A673 (cell line): Measurements from ENCODE around the gene CDC42EP5. TPM values are rescaled to one million over a fixed set of nuclear protein-coding genes. Genes with fewer than 3 reads are reported as not detected.

Experiments
- BruUV-seq: library from RNA; stranded (reverse); fragments of 400-500 nt; replicated peaks from 2 replicates; lab custom pipeline; 2021; lab: Mats Ljungman, UMichigan
- CTCF ChIA-PET: fragments of 300-600 bp; sonication (Branson Sonifier 250); formaldehyde crosslinking; loops from one replicate; lab custom pipeline; 2022; ENCODE audit warnings: antibody characterized with exemption; lab: Charles Lee
- POLR2A ChIA-PET: fragments of 300-600 bp; sonication (Branson Sonifier 250); formaldehyde crosslinking; loops from one replicate; lab custom pipeline; 2022; ENCODE audit warnings: antibody characterized with exemption; ENCODE audit not compliant: low non-redundant PET; lab: Charles Lee
- DNase-seq: peaks from one replicate; pipeline ENCODE4 v3.0.0-alpha.2; 2015; ENCODE audit warnings: low spot score
- H3K27ac ChIP-seq: fragments of 200-600 bp; sonication (generic); 2 replicates; pipeline ENCODE4 v1.5.1; 2016; ENCODE audit warnings: mixed run types, low read depth, mild to moderate bottlenecking, mixed read lengths, antibody characterized with exemption, low read length; ENCODE audit not compliant: poor library complexity, severe bottlenecking
- H3K27me3 ChIP-seq: fragments of 200-600 bp; sonication (generic); replicated peaks from 2 replicates; pipeline ENCODE4 v1.6.1; 2017; ENCODE audit warnings: mixed run types, low read depth, mild to moderate bottlenecking, mixed read lengths, antibody characterized with exemption, low read length; ENCODE audit not compliant: insufficient read depth, poor library complexity
- H3K36me3 ChIP-seq: fragments of 200-600 bp; sonication (generic); 2 replicates; pipeline ENCODE4 v1.6.1; 2016; ENCODE audit warnings: mixed run types, mild to moderate bottlenecking, mixed read lengths, antibody characterized with exemption, low read length; ENCODE audit not compliant: insufficient read depth, poor library complexity, severe bottlenecking
- H3K4me1 ChIP-seq: fragments of 200-600 bp; sonication (generic); 2 replicates; pipeline ENCODE4 v1.6.1; 2017; ENCODE audit warnings: mixed run types, mild to moderate bottlenecking, mixed read lengths, antibody characterized with exemption, low read length; ENCODE audit not compliant: insufficient read depth, poor library complexity, severe bottlenecking
- H3K4me3 ChIP-seq: fragments of 200-600 bp; sonication (generic); 2 replicates; pipeline ENCODE4 v1.5.1; 2016; ENCODE audit warnings: low read depth, mixed run types, mild to moderate bottlenecking, mixed read lengths, low read length; ENCODE audit not compliant: poor library complexity, severe bottlenecking
- H3K9me3 ChIP-seq: fragments of 200-600 bp; sonication (generic); 2 replicates; pipeline ENCODE4 v1.6.1; 2016; ENCODE audit warnings: mixed run types, low read depth, mild to moderate bottlenecking, mixed read lengths, antibody characterized with exemption, low read length; ENCODE audit not compliant: poor library complexity, severe bottlenecking
- CTCF ChIP-seq: fragments of 300-800, 200-600 bp; sonication (generic); conservative IDR thresholded peaks from 2 replicates; pipeline ENCODE4 v1.5.1; 2017; ENCODE audit warnings: low read depth, mild to moderate bottlenecking, antibody characterized with exemption, low read length, moderate library complexity, mixed read lengths
- EZH2 ChIP-seq: fragments of 200-600 bp; sonication (generic); IDR thresholded peaks from 2 replicates; pipeline ENCODE4 v1.6.1; 2017; ENCODE audit warnings: borderline replicate concordance, low read depth, mild to moderate bottlenecking, mixed read lengths, antibody characterized with exemption, low read length; ENCODE audit not compliant: poor library complexity, severe bottlenecking
- intact Hi-C: fragments of 100-400 bp; cut with micrococcal nuclease; formaldehyde crosslinking; loops from one replicate; pipeline ENCODE4 v1.10.0; 2022; ENCODE audit not compliant: unreplicated experiment
- total RNA-seq: library from RNA; stranded (reverse); gene quantifications from 2 replicates; pipeline ENCODE4 v1.2.3, GENCODE V29; 2021

The CDC42EP5 gene
- total RNA-seq, 1 experiment from 2014 or later, result 111 TPM

GRCh38 chr19:54482889-54483288 is 9.8 kb upstream of the CDC42EP5 start:
- Histone ChIP-seq H3K36me3 (no peaks in the 10 kb centered on the region), H3K9me3 (no peaks in the 10 kb centered on the region), H3K27ac (no peak overlapping the region), H3K4me3 (no peak overlapping the region), H3K4me1 (no peaks in the 10 kb centered on the region), H3K27me3 (peaks cover 4% of the 10 kb centered on the region)
- intact Hi-C loops, result loop anchor here (5.0 kb wide), 1 partner anchor 194 kb away; no protein-coding TSS in a partner anchor
- DNase-seq, result no peak
- POLR2A ChIA-PET, result no interaction called here
- TF ChIP-seq EZH2 (no peak), CTCF (no peak)
- CTCF ChIA-PET, result no interaction called here
- BruUV-seq, result no TSS peak

- H3K27me3 ChIP-seq, result peaks cover 4% of the 10 kb centered on the region
- BruUV-seq, result no TSS peak
- H3K4me3 ChIP-seq, result no peak overlapping the region
- H3K27ac ChIP-seq, result no peak overlapping the region
- TF ChIP-seq CTCF, result peak; percentile 82
- no peak for TF ChIP-seq EZH2
- POLR2A ChIA-PET, result no interaction called here
- no peaks in the 10 kb centered on the region for H3K36me3 ChIP-seq
- intact Hi-C loops, result loop anchor here (5.0 kb wide), 1 partner anchor 196 kb away; no protein-coding TSS in a partner anchor
- DNase-seq, result peak; percentile 78
- H3K9me3 ChIP-seq, result no peaks in the 10 kb centered on the region
- CTCF ChIA-PET, result interaction anchor here (0.7 kb wide), 2 partner anchors 54 to 65 kb away, joined by 4 read pairs; no protein-coding TSS in a partner anchor
- no peaks in the 10 kb centered on the region for H3K4me1 ChIP-seq
Measured at GRCh38 chr19:54481326-54481930, 8.3 kb upstream of the CDC42EP5 start.

- POLR2A ChIA-PET, result no interaction called here
- H3K4me1 ChIP-seq, result no peaks in the 10 kb centered on the region
- no peaks in the 10 kb centered on the region for H3K27me3 ChIP-seq
- no peak overlapping the region for H3K27ac ChIP-seq
- no TSS peak for BruUV-seq
- CTCF ChIA-PET, result interaction anchor here (0.8 kb wide), 1 partner anchor 70 kb away, joined by 11 read pairs; no protein-coding TSS in a partner anchor
- TF ChIP-seq CTCF, result no peak
- TF ChIP-seq EZH2, result no peak
- intact Hi-C loops, result loop anchor here (5.0 kb wide), 1 partner anchor 197 kb away; no protein-coding TSS in a partner anchor
- H3K36me3 ChIP-seq, result no peaks in the 10 kb centered on the region
- H3K9me3 ChIP-seq, result no peaks in the 10 kb centered on the region
- no peak overlapping the region for H3K4me3 ChIP-seq
- no peak for DNase-seq
Measured at GRCh38 chr19:54480051-54480450, 7.0 kb upstream of the CDC42EP5 start.
